AG04449 (cell line): ENCODE measurements around the gene AGAP1.

Source experiments
- CTCF ChIA-PET: fragments of 350-600 bp; formaldehyde crosslinking; extraction: SDS; loops from one replicate; lab custom pipeline; 2021; ENCODE audit warnings: antibody characterized with exemption; lab: Yijun Ruan, JAX
- POLR2A ChIA-PET: fragments of 400-600, 350-600 bp; formaldehyde crosslinking; extraction: SDS; loops from one replicate; lab custom pipeline; 2020; ENCODE audit warnings: antibody characterized with exemption, inconsistent platforms; lab: Yijun Ruan, JAX
- DNase-seq: peaks from one replicate; pipeline ENCODE4 v3.0.0-alpha.2; 2010; ENCODE audit warnings: low read depth, low spot score
- H3K4me3 ChIP-seq: 2 replicates; pipeline ENCODE4 v1.5.1; 2011; ENCODE audit warnings: low read depth, mild to moderate bottlenecking, control low read depth, low read length
- TF ChIP-seq, protein P1 (sequence below): IDR thresholded peaks from one replicate; pipeline ENCODE4 v1.5.1; 2011; ENCODE audit warnings: mild to moderate bottlenecking, moderate library complexity, low read length, control low read depth, inconsistent platforms; ENCODE audit not compliant: insufficient read depth; ENCODE audit errors: missing control alignments

AGAP1 gene

DNA sequence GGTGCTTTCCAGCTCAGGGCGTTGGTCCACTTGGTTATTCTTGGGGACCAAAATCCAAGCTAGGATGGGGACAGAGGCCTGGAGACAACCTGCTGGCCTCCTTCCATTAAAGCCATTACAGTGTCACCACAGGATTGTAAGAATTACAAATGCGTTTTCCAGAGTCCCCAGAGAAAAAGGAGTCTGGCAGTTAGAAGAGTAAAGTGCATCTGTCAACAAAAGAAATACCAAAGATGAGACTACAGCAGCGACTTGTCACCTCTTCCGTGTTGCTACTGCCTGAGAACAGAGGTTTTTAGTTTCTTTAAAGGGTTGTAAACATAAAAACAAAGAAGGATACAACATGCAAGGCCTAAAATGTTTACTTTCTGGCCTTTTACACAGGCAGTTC lies 235.7 kb downstream of the AGAP1 start:
- no peak overlapping the region for H3K4me3 ChIP-seq
- TF ChIP-seq, protein P1, sequence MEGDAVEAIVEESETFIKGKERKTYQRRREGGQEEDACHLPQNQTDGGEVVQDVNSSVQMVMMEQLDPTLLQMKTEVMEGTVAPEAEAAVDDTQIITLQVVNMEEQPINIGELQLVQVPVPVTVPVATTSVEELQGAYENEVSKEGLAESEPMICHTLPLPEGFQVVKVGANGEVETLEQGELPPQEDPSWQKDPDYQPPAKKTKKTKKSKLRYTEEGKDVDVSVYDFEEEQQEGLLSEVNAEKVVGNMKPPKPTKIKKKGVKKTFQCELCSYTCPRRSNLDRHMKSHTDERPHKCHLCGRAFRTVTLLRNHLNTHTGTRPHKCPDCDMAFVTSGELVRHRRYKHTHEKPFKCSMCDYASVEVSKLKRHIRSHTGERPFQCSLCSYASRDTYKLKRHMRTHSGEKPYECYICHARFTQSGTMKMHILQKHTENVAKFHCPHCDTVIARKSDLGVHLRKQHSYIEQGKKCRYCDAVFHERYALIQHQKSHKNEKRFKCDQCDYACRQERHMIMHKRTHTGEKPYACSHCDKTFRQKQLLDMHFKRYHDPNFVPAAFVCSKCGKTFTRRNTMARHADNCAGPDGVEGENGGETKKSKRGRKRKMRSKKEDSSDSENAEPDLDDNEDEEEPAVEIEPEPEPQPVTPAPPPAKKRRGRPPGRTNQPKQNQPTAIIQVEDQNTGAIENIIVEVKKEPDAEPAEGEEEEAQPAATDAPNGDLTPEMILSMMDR: no peak
- ChIA-PET POLR2A (no interaction called here), CTCF (interaction anchor here (1.3 to 2.8 kb wide), 2 partner anchors 17 to 134 kb away, joined by 5 to 11 read pairs; no protein-coding TSS in a partner anchor)
- DNase-seq: no peak

GRCh38 chr2:235730115-235730514 lies 236.3 kb downstream of the AGAP1 start:
- ChIA-PET CTCF (interaction anchor here (1.3 to 2.8 kb wide), 2 partner anchors 17 to 135 kb away, joined by 5 to 11 read pairs; no protein-coding TSS in a partner anchor), POLR2A (no interaction called here)
- DNase-seq: no peak
- TF ChIP-seq, protein P1: no peak
- H3K4me3 ChIP-seq: no peak overlapping the region

- TF ChIP-seq, protein P1: no peak
- no peak for DNase-seq
- H3K4me3 ChIP-seq: no peak overlapping the region
- ChIA-PET POLR2A (no interaction called here), CTCF (interaction anchor here (1.5 to 4.8 kb wide), 2 partner anchors 9 to 12 kb away, joined by 5 to 44 read pairs; no protein-coding TSS in a partner anchor)
Measured at GRCh38 chr2:235733761-235734160, 239.9 kb downstream of the AGAP1 start.

DNA sequence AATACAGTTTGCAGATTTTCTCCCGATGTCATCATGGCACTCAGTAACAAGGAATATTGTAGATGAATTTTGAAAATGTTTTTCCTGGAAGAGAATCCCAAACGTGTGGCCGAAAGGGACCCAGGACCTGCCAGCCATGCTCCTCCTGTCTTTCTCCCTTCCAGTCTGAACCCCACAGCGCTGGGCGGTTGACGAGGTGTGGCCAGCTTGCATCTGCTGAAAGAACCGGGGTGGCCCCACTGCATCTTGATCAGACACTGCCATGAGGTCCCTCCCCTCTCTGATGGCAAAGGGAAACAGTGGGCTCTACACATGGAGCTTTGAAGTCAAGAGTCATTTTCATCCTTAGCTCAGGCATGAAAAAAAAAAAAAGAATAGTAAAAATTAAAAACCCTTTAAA lies 240.3 kb downstream of the AGAP1 start:
- ChIA-PET POLR2A (no interaction called here), CTCF (interaction anchor here (1.5 to 4.8 kb wide), 3 partner anchors 9 to 140 kb away, joined by 5 to 44 read pairs (median 6); no protein-coding TSS in a partner anchor)
- H3K4me3 ChIP-seq: no peak overlapping the region
- TF ChIP-seq, protein P1: no peak
- no peak for DNase-seq

DNA sequence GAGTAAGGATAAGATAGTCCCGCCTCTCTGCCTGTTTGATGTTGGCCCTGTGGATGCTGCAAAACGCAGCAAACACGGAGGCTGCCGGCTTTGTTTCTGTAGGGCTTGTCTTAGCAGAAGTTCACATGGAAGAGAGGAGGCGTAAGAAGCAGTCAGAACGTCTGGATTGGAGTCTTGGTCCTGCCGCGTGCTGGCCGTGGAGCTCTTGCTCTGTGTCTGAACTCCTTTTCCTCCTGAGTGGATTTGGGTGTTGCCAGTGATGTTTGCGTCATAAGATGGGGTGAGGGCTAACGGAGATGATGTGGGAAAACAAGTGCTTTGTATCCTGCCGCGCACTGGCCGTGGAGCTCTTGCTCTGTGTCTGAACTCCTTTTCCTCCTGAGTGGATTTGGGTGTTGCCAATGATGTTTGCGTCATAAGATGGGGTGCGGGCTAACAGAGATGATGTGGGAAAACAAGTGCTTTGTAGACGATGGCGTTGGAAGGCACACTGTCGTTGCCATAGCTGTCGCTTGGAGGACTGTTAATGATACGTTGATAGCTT lies 240.9 kb downstream of the AGAP1 start:
- POLR2A ChIA-PET: no interaction called here
- CTCF ChIA-PET: interaction anchor here (1.5 to 4.8 kb wide), 3 partner anchors 8 to 140 kb away, joined by 5 to 44 read pairs (median 6); no protein-coding TSS in a partner anchor
- TF ChIP-seq, protein P1: no peak
- no peak overlapping the region for H3K4me3 ChIP-seq
- no peak for DNase-seq

- no peak for DNase-seq
- no peak overlapping the region for H3K4me3 ChIP-seq
- TF ChIP-seq, protein P1: no peak
- POLR2A ChIA-PET: no interaction called here
- CTCF ChIA-PET: interaction anchor here (1.4 to 4.8 kb wide), 2 partner anchors 8 to 144 kb away, joined by 3 to 44 read pairs; no protein-coding TSS in a partner anchor
Measured at GRCh38 chr2:235737396-235737795, 243.6 kb downstream of the AGAP1 start.
